Activated CD4-positive, alpha-beta T cell treated with anti-CD3 and anti-CD28 coated beads, Interleukin-2, Interleukin-6, amounts not matched to agents 100 ng/mL and 50 ng/mL, durations not matched to agents 16 hours and 8 hours (primary cell): ENCODE data around the gene BCAP29.
A peak's percentile ranks its signal among the peaks of the same experiment; 100 is the strongest.
"Not testable (repeated sequence)": the region's sequence is repeated elsewhere in the genome, so short reads cannot be mapped to it uniquely, and the experiment has no call there.

Experiments used
- DNase-seq: peaks from one replicate; pipeline ENCODE4 v3.0.0-alpha.2; 2020

Gene BCAP29, protein sequence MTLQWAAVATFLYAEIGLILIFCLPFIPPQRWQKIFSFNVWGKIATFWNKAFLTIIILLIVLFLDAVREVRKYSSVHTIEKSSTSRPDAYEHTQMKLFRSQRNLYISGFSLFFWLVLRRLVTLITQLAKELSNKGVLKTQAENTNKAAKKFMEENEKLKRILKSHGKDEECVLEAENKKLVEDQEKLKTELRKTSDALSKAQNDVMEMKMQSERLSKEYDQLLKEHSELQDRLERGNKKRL

DNA sequence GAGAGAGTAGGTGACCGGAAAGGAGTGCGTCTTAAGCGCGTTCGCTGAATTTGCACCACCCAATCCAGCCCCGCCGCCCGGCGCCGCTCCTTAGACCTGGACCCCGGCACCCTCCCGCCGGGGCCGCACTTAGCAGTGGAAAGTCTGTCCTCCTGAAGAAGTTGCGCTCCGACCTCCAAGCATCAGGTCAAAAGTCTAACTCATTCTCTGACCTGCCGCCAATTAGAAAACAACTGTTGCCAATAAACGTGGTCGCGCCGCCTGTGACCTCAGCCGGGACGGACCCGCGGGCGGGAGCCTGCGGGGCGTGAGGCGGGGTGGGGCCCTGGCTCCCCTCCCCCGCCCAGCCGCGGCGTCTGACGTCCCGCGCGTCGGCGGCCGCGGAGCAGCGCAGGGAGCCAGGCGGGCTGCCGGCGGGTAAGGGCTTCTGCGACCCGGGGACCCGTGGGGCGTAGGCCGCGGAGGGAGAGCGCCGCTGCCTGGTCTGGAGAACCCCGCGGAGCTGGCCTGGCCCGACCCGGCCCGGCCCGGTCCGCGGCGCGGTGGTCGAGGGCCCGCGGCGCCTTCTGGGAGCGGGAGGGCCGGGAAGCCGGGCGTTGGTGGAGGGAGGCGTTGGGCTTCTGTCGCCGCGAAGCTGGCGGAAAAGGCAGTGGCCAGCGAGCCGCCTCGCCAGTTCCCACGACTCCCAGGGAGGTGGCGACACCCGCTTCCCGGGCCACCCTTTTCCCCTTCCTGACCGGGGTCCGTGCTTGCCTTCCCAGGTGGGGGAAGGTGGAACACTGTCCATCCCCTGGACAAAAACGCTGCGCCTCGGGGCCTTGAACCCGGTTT is at the start of gene BCAP29:
Gene BCAP29 (plus strand): TSS at position 362 of the 831 bp plus-strand sequence. CDS start 527 bp downstream, outside the sequence.
- peak; percentile 82 for DNase-seq

DNA sequence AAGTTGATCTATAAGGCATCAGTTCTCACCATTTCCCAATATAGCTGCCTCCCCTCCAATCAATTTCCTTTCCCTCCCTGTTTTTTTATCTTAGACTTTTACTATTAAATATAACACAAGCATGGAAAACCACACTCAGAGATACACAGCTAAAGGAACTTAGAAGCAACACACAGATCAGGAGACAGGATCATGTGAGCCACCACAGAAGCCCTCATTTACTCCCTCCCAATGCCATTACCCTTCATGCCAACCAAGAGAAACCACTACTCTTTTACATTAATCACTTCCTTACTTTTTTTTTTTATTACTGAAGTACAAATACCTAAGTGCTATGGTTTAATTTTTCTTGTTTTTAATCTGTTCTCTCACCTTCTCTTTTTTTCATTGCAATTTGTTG is 49.3 kb upstream of the BCAP29 start:
- no peak for DNase-seq

DNA sequence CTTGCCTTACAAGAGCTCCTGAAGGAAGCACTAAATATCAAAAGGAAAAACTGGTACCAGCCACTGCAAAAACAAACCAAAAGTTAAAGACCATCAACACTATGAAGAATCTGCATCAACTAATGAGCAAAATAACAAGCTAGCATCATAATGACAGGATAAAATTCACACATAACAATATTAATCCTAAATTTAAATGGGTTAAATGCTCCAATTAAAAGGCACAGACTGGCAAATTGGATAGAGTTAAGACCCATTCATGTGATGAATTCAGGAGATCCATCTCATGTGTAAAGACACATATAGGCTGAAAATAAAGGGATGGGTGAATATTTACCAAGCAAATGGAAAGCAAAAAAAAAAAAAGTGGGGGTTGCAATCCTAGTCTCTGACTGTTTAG is 45.9 kb upstream of the BCAP29 start:
- no peak for DNase-seq

DNA sequence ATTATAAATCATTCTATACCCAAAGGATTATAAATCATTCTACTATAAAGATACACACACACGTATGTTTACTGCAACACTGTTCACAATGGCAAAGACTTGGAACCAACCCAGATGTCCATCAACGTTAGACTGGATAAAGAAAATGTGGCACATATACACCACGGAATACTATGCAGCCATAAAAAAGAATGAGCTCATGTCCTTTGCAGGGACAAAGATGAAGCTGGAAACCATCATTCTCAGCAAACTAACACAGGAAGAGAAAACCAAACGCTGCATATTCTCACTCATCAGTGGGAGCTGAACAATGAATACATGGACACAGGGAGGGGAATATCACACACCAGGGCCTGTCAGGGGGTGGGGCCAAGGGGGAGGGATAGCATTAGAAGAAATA is 42.8 kb upstream of the BCAP29 start:
- not testable (repeated sequence) for DNase-seq

DNA sequence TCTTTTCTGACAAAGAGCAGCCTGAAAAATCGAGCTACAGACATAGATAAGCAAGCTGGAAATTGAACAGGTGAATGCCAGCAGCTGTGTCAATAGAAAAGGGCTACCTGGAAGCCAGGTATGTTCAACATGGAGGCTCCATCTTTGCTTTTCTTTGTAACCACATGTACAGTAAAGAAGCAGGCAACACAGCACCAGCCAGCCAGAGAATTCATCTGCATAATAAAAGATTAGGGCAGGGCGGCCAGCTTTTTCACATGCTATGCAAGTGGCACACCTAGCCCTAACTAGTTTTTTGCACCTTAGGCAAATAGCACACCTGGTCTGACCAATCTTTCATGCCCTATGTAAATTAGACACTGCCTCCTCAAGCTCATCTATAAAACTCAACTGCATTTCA is 42.0 kb upstream of the BCAP29 start:
- DNase-seq = no peak

DNA sequence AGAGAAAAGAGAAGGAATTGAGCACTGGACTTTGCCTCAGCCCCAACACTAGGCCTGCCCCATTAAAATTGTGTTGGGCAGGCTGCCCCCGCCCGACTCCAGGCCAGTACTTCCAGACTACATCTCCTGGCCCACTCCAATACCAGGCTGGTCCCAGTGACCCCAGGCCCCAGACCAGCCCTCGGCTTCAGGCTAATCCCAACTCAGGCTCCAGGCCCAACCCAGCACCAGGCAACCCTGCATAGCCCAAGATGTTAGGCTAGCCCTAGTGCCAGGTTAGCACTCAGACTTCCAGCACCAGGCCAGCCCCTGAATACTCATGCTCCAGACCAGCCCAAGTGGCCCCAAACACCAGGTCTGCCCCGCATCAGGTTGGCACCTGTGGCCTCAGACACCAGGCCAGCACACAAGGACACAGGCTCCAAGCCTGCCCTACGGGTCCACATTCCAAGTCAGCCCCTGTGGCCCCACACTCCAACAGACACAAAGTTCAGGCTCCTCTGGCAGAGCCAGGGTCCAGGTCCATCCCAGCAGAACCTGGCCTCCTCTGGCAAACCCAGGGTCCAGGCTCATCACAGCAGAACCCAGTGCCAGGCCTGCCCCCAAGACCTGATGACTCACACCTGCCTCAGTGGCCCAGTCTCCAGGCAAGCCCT is 36.6 kb upstream of the BCAP29 start:
- DNase-seq = no peak

DNA sequence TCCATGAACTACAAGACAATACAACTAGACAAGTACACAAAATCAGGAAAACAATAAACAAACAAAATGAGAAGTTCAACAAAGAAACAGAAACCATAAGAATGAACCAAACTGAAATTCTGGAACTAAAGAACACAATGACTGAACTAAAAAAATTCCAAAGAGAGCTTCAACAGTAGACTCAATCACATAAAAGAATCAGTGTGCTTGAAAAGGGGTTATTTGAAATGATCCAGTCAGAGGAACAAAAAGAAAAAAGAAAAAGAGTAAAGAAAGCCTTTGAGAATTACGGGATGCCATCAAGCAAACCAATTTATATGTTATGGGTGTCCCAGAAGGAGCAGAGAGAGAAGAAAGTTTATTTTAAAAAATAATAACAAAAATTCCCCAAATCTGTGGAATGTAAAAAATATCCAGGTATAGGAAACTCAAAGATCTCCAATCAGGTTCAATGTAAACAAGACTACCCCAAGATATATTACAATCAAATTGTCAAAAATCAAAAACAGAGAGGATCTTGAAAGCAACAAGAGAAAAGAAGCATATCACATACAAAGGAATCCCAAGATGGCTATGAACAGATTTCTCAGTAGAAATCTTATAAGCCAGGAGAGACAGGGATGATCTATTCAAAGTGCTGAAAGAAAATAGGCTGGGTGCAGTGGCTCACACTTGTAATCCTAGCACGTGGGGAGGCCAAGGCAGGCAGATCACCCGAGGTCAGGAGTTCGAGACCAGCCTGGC is 35.0 kb upstream of the BCAP29 start:
- DNase-seq = no peak

DNA sequence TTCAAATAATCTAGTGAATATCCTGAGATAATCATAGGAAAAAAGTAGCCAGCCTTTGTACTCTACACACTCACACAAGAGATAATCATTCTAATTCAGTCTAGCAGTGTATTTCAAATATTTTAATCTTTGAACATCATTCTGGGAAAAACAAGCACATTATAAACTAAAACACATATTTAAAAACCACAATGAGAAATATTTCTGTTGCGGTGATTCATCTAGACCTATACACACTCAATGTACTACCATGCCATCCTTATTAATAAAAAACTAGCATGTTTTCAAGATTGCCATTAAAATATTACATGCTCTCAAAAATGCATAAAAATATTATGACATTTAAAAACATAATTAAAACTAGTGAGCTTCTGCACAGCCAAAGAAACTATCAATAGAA is 28.1 kb upstream of the BCAP29 start:
- DNase-seq = no peak

DNA sequence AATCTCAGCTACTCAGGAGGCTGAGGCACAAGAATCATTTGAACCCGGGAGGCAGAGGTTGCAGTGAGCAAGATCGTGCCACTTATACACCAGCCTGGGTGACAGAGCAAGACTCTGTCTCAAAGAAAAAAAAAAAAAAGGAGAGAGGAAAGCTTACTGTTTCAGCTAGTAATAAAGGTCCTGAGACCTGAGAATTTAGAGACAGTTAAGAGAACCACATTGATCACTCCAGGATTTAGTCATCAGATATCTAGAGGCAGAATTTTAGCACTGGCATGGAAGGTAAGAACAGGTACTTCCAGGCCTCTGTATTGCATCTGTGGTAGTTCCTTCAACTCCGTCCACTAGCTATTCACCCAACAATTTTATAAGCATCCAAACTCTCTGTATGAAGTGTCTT is 24.2 kb upstream of the BCAP29 start:
- DNase-seq = peak; percentile 46

DNA sequence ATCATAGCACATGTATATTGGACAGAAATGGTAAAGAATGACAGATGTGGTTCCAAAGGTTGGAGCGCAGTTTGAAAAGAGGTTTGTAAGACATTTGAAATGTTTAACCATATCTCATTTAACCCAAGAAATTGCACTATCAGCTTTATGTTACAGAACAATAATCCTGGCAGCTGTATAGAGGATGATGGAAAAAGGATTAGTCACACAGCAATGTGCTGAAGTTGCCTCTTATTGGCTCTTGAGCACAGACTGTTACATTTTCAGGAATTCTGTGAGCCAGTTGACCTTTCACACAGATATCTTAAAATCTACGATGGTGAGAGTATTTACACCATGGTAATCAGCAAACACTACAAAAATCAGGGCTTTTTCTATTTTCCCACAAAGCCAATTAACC is 20.2 kb upstream of the BCAP29 start:
- no peak for DNase-seq

DNA sequence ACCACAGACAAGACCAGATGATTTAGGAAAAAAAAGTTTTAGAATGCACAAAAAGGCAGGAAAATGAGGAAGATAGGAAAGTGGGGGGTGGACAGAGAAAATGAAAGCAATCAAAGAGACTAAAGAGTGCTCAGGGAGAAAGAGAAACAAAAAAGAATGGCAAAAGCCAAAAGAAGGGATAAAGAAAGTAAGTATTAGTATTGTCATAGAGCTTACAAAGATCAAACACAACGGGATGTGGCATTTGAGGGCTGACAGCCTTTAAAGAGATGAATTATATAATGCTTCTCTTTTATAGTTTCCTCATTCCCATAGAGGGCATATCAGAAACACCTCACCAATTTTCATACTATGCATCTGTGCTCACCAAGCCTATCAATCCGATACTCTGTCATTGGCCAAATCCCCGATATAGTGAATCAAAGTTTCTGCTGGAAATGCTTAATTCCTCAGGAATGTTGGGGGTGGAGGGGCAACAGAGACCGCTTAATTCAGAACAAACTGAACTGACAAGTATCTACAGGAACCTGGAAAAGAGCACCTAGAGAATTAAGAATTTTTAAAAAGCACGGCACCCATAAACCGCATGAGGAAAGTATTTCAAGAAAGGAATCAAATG is 19.0 kb upstream of the BCAP29 start:
- DNase-seq = peak; percentile 38

DNA sequence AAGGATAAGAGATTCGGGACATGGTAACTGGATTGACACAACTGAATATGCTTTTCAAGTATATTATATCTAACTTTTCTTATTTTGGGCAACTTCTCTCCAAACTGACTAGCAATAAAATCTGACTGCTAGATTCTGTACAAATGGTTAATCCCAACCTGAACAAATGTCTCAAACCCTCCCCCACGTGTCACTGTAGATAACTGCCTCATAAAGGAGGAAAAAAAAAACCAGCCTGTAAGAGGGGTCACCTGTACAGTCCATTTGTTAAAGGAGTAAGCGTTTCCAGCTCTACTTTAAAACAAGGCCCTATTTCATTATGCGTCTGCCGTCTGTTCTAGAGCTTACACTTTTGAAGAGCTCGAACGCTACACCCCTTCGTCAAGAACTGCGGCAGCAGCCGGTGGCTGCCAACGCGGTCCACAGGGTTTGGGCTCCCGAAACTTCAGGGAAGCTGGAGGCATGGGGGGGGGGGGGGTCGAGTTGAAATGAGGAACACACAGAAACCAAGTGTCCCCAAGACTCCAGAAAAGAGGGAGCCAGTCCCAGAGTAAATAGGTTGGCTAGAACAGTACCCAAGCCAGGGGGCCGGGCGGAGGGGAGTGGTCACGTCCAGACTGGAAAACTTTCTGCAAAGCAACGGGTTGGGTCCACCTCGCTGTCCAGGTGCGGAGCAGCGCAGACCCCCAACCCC is 16.8 kb upstream of the BCAP29 start:
- no peak for DNase-seq

DNA sequence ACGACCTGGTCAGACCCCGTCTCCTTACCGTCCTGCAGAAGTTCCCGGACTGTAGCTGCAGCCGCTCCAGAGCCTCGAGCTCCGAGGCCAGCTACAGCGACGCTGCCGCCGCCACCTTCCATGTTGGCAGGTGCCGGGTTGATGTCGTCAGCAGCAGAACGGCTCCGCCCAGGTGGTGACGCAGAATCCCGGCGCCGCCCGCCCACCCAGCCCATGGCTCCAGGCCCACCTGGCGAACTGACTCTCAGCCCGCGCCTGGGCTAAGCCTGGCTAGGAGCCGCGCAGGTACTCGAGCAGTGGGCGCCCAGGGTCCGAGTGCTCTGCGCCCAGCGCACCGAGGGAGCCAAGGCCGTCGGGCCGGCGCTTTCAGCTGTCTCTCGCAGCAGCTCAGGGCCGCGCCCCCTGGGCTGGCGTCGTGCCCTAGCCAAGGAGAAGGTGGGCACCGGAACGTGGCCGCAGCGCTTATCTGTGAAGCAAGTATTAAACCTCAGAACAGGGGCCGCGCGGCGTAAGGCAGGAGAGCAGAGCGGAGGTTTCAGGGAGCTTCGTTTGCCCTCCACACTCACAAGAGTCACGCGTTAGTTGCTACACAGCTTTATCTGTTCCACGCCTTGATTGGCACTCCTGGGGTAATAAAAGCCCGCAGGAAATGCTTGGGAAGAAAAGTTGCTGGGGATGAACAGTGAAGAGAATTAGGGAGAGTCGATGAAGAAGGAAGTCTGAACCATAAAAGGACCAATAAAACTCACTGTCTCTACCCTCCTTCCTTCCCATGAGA is 16.1 kb upstream of the BCAP29 start, which contains the start of the genes COG5 and DUS4L:
Gene COG5 (minus strand): TSS at position 146 of the 778 bp plus-strand sequence. CDS start 24 bp downstream, at position 122.
Gene DUS4L (plus strand): TSS at position 197 of the 778 bp plus-strand sequence. CDS start 3,100 bp downstream, outside the sequence.
- peak; percentile 85 for DNase-seq

DNA sequence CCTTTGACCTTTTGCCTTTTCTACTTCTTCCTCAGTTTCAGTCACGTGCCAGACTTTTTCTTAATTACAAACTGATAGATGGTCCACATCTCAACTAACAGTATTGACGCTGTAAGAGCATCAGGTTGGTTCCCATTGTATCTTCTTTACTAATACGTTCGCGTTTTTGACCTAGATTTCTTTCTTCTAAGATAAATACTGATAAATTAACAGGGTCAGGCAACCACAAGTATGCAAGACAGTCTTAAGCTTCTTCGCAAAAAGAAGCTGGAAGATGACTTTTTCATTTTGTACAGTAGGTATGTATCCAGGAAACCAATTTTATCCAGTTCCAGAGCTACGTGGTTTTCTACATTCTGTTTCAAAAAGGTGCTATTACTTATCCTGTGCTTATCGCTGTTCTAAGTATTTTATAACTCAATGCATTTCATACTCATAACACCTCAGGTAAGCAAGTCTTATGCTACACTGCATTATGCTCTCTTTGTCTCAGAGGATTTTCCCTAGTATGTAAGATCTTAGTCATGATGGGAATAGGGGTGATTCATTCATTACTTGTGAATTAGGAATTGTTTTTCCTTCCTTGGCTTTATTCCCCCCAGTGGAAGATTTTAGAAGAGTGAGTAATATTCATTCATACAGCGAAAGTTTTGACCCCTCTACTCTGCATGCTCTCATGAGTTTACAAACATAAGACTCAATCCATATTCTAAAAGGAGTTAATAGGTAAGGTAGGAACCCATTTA is 15.3 kb upstream of the BCAP29 start:
- no peak for DNase-seq

DNA sequence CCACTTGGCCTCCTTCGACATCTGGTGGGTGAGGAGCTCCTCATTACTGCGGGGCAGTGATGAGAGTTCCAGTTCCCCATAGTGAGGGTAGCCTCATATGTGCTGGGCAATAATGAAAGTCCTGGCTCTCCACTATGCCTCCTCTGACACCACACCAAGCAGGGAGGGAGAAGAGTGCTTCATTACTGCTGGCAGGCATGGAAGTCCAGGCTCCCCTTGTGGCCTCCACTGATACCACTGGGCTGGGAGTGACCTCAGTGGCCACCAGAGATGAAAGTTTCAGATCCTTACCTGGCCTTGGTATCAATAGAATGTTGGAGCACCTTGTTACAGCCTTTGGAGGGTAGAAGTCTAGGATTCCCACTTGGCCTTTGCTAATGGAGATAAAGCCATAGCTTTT is 9.7 kb upstream of the BCAP29 start:
- DNase-seq = no peak

DNA sequence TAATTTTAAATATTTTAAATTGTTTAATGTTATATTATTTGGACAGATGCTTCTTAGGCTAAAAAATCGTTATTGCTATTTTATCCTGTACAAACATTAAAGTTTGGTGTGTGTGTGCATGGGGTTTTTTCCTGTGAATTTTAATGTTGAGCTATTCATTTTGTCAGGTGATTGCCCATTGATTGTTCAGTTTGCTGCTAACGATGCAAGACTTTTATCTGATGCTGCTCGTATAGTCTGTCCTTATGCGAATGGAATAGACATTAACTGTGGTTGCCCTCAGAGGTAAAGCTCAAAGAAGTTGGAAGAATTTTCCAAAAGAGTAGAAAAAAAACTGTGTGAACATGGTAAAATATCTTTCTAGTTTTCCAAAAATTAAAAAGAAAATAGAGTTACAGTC is 6.5 kb upstream of the BCAP29 start:
- DNase-seq = no peak

DNA sequence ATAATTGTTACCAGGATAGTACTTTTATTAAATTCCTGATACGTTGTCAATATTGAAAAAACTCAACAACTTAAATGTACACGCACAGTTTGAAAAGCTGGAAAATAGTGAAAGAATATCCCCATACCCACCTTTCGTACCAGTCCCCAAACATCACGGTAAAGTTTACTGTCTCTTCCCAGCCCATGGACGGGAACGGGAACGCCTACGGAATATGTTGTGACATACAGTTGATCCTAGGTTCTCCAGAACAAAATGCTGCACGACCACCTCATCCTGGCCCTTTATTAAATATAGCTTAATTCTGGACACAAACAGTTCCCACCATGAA is 527 bp upstream of the BCAP29 start:
- no peak for DNase-seq

DNA sequence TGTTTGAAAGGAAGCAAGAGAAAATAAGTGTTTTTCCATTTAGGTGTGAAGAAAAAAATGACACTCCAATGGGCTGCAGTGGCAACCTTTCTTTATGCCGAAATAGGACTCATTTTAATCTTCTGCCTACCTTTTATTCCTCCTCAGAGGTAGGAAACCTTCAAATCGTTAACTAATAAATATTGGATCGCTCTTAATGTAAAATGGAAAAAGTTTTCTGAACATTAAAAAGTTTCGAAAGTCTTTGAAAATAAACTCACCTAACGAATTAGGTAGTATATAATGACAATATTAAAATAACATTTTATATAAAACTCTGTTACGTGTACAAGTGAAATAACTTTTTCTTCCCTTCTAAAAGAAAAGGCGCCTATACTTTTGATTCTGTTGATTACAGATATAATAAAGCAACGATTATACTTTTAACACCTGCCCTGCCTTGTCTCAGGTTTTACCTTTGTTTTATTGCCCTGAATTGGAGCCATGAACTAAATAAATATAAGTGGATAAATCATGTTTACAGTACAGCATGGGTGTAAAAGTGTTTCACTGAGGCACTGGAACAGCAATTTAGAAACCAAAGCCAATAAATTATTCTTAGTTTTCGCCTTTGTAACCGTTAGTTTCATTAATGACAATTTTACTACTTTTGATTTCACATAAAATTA is 804 bp downstream of the BCAP29 start:
- no peak for DNase-seq

DNA sequence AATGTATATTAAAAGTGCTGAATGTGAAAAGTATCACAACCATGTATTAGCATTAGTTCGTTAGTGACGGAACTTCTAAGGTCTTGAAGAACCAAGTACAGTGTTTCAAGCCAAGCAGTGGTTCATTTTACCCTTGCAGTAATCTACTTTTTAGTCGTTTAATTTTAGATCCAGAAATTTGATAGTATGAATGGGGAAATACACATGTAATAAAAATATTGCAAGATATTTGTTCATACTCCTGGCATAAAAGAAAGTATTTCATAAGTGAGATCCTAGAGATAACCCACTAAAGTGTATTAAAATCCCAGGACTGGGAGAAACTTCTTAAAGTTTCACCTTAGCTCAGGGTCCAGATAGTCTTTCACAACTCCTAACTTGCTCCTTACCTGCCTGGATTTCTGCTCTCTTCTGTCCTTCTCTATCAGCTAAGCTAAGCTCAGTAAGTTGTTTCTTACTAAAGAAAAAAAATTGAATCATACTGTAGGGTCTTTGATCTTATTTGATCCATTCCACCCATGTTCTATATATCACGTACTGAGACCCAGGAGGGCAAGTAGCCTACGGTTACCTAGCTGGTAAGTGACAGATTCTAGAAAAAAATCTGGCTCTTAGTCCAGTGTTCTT is 1.5 kb downstream of the BCAP29 start:
- no peak for DNase-seq
